ENCODE results near the gene ATP8B4. TPM values are rescaled to one million over a fixed set of nuclear protein-coding genes. Genes with fewer than 3 reads are reported as not detected.
A peak's percentile ranks its signal among the peaks of the same experiment; 100 is the strongest.

Gene ATP8B4
- total and polyA plus RNA-seq, 2 donors (not counting 1 experiment from before 2014, with no cell fraction given) = 3.5 to 19.5 TPM

DNA sequence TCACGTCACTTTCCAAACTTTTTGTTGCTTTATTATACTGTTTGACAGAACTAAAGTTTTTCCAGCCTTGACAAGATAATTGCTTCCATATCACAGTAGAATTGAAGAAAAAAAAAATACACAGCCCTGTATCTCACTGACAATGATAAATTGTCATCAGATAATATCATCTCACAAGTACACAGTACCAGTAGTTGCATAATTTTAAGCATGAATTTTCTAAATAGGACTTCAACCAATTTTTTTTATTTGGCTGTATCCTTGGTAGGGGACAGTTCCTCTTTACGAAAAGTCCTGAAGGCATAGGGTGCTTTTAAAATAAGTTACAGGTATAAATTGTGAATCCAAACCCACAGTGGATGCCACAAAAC, 230.7 kb downstream of the ATP8B4 start:
- Histone ChIP-seq H3K27ac (ENCODE audit: insufficient read depth, low read length) (no peak overlapping the region), H3K79me2 (ENCODE audit: control insufficient read depth, insufficient read depth, low read length) (no peaks in the 10 kb centered on the region), H4K20me1 (ENCODE audit: control insufficient read depth, extremely low read depth, insufficient read depth, low read length) (no peaks in the 10 kb centered on the region), H3K9ac (ENCODE audit: insufficient read depth, low read length) (no peak overlapping the region), H2AFZ (ENCODE audit: low read length) (no peak overlapping the region), H3K4me2 (ENCODE audit: extremely low read depth, insufficient read depth, low read length) (no peak overlapping the region), H3K4me1 (ENCODE audit: control insufficient read depth, extremely low read depth, insufficient read depth, low read length) (no peaks in the 10 kb centered on the region), H3K4me3 (replicated peaks in 1 of 4; ENCODE audit: control extremely low read depth in 1 of 4, insufficient read depth in 1 of 4, low read depth in 3 of 4, low read length in 4 of 4) (no peak overlapping the region), H3K27me3 (ENCODE audit: control insufficient read depth, insufficient read depth, low read length) (no peaks in the 10 kb centered on the region), H3K9me3 (ENCODE audit: control insufficient read depth, insufficient read depth, low read depth, low read length) (no peaks in the 10 kb centered on the region), H3K36me3 (ENCODE audit: control insufficient read depth, insufficient read depth, low read length) (no peaks in the 10 kb centered on the region)
- DNase-seq (ENCODE audit: low read depth in 2 of 2) = no peak
- no peak for TF ChIP-seq EZH2 (IDR thresholded peaks at IDR 0.05; ENCODE audit: low read length, missing control alignments)
- TF ChIP-seq, protein P1, sequence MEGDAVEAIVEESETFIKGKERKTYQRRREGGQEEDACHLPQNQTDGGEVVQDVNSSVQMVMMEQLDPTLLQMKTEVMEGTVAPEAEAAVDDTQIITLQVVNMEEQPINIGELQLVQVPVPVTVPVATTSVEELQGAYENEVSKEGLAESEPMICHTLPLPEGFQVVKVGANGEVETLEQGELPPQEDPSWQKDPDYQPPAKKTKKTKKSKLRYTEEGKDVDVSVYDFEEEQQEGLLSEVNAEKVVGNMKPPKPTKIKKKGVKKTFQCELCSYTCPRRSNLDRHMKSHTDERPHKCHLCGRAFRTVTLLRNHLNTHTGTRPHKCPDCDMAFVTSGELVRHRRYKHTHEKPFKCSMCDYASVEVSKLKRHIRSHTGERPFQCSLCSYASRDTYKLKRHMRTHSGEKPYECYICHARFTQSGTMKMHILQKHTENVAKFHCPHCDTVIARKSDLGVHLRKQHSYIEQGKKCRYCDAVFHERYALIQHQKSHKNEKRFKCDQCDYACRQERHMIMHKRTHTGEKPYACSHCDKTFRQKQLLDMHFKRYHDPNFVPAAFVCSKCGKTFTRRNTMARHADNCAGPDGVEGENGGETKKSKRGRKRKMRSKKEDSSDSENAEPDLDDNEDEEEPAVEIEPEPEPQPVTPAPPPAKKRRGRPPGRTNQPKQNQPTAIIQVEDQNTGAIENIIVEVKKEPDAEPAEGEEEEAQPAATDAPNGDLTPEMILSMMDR (conservative IDR thresholded peaks at IDR 0.05 in 1 of 2, IDR thresholded peaks at IDR 0.05 in 1 of 2; ENCODE audit: low read depth in 1 of 2, low read length in 2 of 2) = no peak

DNA sequence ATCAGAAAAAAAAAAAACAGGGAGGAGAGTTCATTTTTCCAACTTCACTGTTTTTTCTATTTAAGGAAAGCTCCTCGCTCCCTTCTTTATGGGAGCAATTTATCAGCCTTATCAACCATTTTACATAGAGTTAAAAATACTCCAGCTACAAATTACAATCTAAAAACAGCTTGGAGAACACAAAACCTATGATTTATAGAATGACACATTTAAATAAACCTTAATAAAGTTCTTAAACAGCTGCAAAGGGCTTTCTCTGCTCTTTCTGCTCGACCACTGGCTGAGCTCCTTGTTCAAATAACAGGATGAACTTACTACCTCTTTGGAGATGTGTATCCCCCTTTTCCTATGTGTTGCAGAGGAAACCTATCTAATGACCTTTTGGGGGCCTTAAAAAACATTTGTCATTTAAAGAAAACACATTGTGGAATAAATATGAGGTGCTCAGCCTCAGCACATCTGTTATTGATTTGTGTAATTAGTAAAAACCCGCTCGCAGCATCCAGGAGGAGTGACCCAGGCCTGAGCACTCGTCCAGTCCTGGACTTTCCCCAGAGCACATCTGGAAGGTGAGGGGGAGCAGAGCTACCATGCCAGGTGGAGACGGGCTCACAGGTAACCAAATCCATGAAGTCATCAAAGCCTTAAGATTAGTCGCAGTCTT, 231.2 kb downstream of the ATP8B4 start:
- H3K36me3 ChIP-seq (ENCODE audit: control insufficient read depth, insufficient read depth, low read length) = no peaks in the 10 kb centered on the region
- H2AFZ ChIP-seq (ENCODE audit: low read length) = no peak overlapping the region
- TF ChIP-seq EZH2 (IDR thresholded peaks at IDR 0.05; ENCODE audit: low read length, missing control alignments) = no peak
- TF ChIP-seq, protein P1 (conservative IDR thresholded peaks at IDR 0.05 in 1 of 2, IDR thresholded peaks at IDR 0.05 in 1 of 2; ENCODE audit: low read depth in 1 of 2, low read length in 2 of 2) = no peak
- no peaks in the 10 kb centered on the region for H3K9me3 ChIP-seq (ENCODE audit: control insufficient read depth, insufficient read depth, low read depth, low read length)
- H3K27me3 ChIP-seq (ENCODE audit: control insufficient read depth, insufficient read depth, low read length) = no peaks in the 10 kb centered on the region
- H3K4me2 ChIP-seq (ENCODE audit: extremely low read depth, insufficient read depth, low read length) = no peak overlapping the region
- peak; percentile 20 to 47 for DNase-seq (ENCODE audit: low read depth in 2 of 2)
- H3K4me1 ChIP-seq (ENCODE audit: control insufficient read depth, extremely low read depth, insufficient read depth, low read length) = no peaks in the 10 kb centered on the region
- H4K20me1 ChIP-seq (ENCODE audit: control insufficient read depth, extremely low read depth, insufficient read depth, low read length) = no peaks in the 10 kb centered on the region
- H3K79me2 ChIP-seq (ENCODE audit: control insufficient read depth, insufficient read depth, low read length) = no peaks in the 10 kb centered on the region
- H3K9ac ChIP-seq (ENCODE audit: insufficient read depth, low read length) = no peak overlapping the region
- H3K27ac ChIP-seq (ENCODE audit: insufficient read depth, low read length) = no peak overlapping the region
- H3K4me3 ChIP-seq (replicated peaks in 1 of 4; ENCODE audit: control extremely low read depth in 1 of 4, insufficient read depth in 1 of 4, low read depth in 3 of 4, low read length in 4 of 4) = no peak overlapping the region

DNA sequence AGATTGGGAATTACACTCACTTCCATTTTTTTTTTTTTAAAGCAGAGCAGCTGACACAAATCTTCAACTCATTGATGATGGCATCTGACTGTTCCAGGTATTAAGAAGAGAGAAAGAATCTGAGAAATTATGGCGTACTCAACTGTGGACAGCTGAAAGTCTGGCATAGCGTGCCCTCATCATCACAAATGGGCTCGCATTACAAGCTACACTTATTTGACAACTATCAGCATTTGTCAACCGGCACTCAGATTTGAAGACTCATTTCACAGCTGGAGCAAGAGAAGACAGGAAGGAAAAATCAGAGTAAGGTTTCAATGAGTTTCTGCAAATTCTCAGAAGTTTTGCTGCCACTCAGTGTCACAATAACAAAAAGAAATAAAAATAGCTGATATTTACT, 235.9 kb downstream of the ATP8B4 start:
- DNase-seq (ENCODE audit: low read depth in 2 of 2) = no peak
- H3K27ac ChIP-seq (ENCODE audit: insufficient read depth, low read length) = no peak overlapping the region
- TF ChIP-seq, protein P1 (conservative IDR thresholded peaks at IDR 0.05 in 1 of 2, IDR thresholded peaks at IDR 0.05 in 1 of 2; ENCODE audit: low read depth in 1 of 2, low read length in 2 of 2) = no peak
- TF ChIP-seq EZH2 (IDR thresholded peaks at IDR 0.05; ENCODE audit: low read length, missing control alignments) = no peak
- no peak overlapping the region for H3K9ac ChIP-seq (ENCODE audit: insufficient read depth, low read length)
- peaks cover 3% of the 10 kb centered on the region for H3K4me1 ChIP-seq (ENCODE audit: control insufficient read depth, extremely low read depth, insufficient read depth, low read length)
- H2AFZ ChIP-seq (ENCODE audit: low read length) = no peak overlapping the region
- H3K36me3 ChIP-seq (ENCODE audit: control insufficient read depth, insufficient read depth, low read length) = no peaks in the 10 kb centered on the region
- no peak overlapping the region for H3K4me3 ChIP-seq (replicated peaks in 1 of 4; ENCODE audit: control extremely low read depth in 1 of 4, insufficient read depth in 1 of 4, low read depth in 3 of 4, low read length in 4 of 4)
- H3K27me3 ChIP-seq (ENCODE audit: control insufficient read depth, insufficient read depth, low read length) = no peaks in the 10 kb centered on the region
- no peaks in the 10 kb centered on the region for H3K79me2 ChIP-seq (ENCODE audit: control insufficient read depth, insufficient read depth, low read length)
- no peaks in the 10 kb centered on the region for H4K20me1 ChIP-seq (ENCODE audit: control insufficient read depth, extremely low read depth, insufficient read depth, low read length)
- H3K4me2 ChIP-seq (ENCODE audit: extremely low read depth, insufficient read depth, low read length) = no peak overlapping the region
- H3K9me3 ChIP-seq (ENCODE audit: control insufficient read depth, insufficient read depth, low read depth, low read length) = no peaks in the 10 kb centered on the region
